GM18861 (cell line): ENCODE results near the gene ATXN1.

ENCODE experiments used
- ATAC-seq: cut with Tn5 transposase; IDR thresholded peaks from one replicate; pipeline ENCODE4 v1.9.1; 2021; ENCODE audit not compliant: unreplicated experiment

ATXN1 gene

GRCh38 chr6:16747232-16748024 is 13.8 kb downstream of the ATXN1 start:
- no peak for ATAC-seq

DNA sequence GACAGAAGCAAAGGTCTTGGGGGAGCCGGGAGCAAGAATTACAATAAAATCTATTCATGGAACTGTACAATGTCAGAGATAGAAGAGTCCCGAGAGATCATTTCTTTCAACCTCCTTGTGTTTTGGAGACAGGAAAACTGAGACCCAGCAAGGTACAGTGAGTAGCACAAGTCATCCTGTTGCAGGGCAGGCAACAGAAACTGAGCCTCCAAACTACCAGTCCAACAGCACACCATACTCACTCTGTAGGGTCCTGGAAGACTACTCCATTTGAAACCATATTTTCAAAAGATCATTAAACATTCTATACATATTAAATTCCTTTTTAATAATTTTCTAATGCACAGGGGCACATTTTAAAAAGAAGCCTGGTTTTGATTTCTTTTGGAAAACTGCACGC is 14.4 kb downstream of the ATXN1 start:
- ATAC-seq = no peak

DNA sequence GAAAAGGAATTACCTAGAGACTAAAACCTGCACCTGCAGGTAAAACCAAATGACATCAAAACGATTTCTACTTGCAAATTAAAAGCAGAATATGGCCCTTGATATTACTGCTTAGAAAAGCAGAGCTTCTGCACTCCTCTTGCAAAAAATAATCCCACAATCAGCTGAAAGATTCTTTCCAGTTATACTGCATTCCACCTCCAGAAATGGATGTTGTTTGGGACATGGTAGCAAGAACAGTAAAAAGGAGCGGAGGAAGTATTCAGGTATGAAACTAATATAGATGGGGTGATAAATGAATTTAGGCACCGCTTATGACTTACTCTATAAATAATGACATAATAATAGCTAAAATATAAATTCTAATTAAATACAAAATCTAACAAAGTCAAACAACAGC is 14.9 kb downstream of the ATXN1 start:
- ATAC-seq = no peak

DNA sequence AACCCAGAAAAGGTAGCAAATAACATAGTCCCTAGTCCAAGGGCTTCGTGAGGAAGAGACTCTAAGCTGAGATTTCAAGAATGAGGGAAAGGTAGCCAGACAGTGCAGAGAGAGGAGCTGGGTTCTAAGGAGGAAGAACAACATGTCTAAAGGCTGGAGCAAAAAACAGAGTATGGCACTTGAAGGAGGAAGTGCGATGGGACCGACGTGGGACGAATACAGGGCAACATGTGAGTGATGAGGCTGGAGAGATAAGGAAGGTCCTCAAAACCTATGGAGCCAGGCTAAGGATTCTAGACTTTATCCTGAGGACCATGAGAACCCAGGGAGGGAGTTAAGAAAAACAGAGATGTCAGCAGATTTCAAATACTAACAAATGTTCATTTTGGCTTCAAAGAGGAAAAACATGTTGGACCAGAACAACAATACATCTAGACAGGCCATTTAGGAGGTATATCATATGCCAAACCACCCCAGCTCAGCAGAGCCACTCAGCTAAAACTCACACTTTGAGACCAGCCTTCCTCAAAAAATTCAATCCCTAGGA is 17.5 kb downstream of the ATXN1 start:
- ATAC-seq = no peak

DNA sequence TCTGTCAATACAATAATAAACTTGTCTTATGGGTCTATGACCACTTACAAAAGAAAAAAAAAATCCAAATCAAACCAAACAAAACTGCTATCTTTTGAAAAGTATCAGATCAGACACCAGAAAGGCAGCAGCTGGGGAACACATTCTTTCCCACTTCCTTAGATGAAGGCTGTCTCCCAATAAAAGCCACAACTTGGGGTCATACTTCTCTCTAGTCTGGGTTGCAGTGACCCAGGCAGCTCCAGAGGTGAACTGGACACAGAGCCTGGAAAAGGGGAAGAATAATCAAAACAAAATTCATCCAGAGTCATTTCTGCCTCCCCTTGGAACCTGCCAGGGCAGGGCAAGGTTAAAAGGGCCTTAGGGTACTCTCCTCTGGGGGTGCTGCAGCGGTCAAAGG is 19.1 kb downstream of the ATXN1 start:
- no peak for ATAC-seq

DNA sequence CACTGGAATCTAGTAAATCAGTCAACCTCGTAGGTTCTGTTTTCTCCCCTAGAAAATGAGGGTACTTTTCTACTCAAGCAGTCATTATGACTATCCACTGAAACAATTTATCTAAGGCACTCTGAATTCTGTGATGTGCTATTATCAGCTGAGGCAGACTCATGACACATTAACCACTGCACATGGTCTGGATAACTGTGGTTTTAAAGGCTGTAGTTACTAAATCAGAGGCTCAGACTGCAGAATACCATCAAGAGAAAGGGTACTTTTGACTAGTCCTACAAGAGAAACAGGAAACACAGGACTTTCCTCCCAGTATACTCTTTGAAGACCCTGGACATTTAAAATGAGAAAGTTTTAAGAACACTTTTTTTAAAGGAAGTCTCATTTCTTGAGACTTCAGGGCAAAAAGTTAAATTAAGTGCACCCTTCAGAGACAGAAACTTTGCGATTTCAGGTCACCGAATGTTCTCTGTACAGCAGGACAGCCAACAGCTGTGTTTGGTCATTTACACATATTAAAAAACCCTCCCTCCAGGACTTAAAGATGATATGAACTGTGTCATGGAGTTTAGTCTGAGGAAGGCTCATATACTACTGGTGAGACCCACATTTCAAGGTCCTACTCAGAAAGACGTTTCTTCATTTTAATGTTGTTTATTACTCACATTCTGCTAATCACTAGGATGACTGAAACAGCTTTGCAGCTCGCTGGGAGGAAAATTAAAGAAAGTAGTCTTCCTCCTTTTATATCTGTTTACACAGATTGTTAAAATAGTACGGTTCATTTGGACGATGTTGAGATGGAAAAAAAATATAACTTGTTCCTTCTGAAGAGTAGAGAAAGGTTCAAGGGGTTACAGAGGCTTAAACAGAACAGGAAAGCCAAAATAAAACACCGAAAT is 19.9 kb downstream of the ATXN1 start:
- peak; percentile 74 for ATAC-seq

DNA sequence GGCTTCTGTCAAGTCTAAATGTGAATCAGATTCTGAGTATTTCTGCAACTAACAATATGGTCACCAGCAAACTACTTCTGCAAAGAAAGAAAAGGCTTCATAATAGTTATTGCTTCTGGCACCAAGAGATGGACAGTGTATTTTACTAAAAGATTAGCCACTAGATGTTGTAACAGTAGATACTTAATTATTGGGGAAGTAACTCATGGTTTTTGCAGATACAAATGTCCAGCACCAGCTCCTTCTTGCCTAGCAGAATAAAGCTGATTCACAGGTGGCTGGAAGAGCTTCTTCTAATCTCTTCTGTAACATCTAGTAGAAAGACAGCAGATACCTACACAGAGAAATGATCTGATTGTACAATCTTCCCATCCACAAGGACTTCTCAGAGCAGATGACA is 21.2 kb downstream of the ATXN1 start:
- ATAC-seq = no peak

DNA sequence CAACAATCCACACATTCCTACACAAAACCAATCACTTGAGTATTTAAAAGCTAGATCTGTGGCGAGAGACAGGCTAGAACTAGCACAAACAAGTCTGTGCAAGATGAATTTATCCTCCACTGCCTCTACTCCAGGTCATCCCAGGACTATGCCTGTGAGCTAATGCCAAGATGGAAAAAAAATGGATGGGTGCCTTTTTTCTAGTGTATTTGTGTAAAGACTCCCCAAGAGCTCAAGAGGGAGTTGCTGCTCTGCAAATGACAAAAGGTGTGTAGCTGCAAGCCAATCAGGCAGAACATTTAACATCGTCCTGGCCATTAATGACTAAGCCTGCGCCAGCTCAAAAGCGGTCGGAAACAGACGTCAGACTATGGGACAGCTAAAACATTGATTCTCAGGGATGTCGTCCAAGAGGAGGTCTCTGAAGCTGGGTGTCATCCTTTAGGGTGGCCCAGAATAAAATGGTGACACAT is 21.9 kb downstream of the ATXN1 start:
- ATAC-seq = no peak

- ATAC-seq = no peak
These were observed 23.3 kb downstream of the ATXN1 start for GRCh38 chr6:16737925-16738324.

- ATAC-seq = no peak
These were observed 24.1 kb downstream of the ATXN1 start for GRCh38 chr6:16736856-16737775.

- ATAC-seq = no peak
These were observed 26.2 kb downstream of the ATXN1 start for GRCh38 chr6:16735014-16735413.

DNA sequence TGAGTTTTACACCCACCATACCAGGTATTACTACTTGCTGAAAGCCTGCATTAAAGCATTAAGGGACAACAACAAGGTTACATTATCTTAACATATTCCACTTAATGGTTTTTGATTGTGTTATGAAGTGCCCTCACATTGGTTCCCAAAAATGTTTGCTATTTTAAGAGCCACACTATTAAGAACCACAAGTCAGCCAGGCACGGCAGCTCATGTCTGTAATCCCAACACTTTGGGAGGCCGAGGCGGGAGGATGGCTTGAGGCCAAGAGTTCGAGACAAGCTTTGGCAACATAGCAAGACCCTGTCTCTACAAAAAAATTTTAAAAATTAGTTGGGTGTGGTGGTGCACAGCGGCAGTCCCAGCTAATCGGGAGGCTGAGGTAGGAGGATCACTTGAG is 28.2 kb downstream of the ATXN1 start:
- no peak for ATAC-seq

- peak; percentile 90 for ATAC-seq
These were observed 29.7 kb downstream of the ATXN1 start for GRCh38 chr6:16731478-16732051.

DNA sequence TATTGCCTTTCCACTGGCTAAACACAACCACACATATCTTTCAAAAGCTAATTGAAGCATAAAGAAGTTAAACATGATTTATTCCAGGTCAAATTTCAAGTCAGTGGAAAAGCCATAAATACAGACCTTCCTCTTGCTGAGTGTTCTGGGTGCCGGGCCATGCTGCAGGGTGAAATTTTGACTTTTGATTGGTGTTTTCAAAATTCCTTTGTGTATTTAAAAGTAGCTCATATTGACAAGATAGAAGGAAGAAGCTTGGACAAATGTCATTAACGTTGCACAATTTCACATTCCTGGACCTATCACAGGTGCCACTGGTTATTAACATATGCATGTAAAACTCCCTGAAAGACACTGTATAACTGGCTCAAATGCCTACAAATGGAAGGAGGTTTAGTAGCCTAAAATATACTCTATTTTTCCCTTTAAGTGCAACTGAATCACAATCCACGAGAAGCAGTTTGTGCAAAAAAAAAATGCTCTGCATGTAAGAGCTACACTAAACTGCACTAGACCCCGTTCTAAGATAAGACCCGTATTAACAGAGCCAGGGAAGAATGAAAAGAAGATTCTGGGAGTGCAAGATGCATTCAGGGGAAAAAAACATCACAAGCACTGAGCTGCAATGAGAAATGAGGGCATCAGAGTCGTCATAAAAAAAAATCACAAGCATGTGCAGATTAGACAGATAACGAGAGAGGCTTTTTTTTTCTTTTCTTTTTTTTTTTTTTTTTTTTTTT is 30.4 kb downstream of the ATXN1 start:
- no peak for ATAC-seq

- no peak for ATAC-seq
These were observed 31.5 kb downstream of the ATXN1 start for GRCh38 chr6:16729744-16730143.

DNA sequence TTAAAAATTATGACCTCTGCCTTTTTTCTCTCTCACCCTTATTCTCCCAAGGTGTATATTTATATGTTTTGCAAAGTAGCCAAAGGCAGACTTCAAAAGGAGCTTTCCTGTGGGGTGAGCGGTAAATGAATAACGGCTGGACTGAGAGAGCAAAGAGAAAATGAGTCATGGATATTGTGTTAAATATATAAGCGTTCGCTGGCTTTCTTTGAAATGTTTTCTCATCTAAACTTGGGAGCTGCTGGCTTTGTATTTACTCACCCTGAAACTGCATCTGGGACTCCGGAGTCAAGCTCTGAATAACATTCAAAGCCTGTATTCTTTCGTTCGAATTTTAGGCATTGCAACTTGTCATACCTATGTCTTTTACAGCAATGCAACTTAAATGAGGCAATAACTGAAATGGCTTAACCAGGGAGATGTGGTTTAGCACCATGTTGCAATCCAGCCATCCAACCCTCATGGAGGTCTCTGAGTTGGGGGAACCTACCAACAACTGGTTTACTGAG is 32.0 kb downstream of the ATXN1 start:
- ATAC-seq = no peak

DNA sequence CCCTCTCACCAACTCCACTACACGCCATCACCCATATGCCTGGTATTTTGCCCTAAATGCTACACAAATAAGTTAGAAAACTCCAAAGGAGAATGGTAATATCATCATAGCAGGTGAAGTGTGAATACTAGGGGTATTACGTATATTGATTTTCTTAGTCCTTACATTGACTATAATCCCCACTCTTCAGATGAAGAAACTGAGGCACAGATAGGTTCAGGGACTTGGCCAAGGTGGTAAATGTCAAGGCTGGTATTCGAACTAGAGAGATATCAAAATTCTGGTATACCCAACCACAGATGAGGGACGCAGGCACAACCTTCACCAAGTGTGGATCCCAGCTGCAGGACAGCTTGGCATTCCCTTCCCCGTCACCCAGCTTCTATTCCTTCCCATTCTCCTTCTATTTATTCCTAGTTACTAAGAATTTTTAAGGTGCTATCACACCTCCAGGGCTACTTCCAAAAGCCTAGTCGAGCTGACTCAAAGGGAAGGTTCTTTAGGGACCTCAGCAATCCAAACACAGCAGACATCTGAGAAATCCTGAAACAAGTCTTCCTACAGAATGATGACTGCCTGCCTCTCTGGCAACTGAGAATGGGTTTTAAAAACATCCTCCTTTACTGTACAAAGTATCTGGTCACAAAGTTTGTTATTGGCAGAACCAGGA is 32.6 kb downstream of the ATXN1 start:
- no peak for ATAC-seq

DNA sequence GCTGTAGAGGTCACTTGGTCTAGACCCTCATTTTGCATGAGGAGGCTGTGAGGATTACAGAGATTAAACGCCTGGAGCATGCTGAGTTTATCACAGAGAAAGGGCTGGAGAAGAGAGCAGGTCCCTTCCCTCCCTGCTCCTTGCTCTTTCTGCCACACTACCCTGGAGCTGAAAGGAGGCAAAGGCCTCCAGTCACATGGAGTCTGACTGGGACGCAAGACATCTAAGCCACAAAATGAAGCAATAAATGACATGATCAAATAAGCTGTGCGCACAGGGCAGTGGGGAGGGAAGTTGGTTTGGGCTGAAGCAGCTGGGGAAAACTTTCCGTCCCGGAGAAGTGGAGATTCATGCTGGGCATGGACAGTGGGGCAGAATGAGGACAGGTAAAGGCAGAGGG is 33.3 kb downstream of the ATXN1 start:
- ATAC-seq = no peak
